ENCODE data around the gene ZDHHC5. TPM values are rescaled to one million over a fixed set of nuclear protein-coding genes. Genes with fewer than 3 reads are reported as not detected.

ZDHHC5 gene, protein sequence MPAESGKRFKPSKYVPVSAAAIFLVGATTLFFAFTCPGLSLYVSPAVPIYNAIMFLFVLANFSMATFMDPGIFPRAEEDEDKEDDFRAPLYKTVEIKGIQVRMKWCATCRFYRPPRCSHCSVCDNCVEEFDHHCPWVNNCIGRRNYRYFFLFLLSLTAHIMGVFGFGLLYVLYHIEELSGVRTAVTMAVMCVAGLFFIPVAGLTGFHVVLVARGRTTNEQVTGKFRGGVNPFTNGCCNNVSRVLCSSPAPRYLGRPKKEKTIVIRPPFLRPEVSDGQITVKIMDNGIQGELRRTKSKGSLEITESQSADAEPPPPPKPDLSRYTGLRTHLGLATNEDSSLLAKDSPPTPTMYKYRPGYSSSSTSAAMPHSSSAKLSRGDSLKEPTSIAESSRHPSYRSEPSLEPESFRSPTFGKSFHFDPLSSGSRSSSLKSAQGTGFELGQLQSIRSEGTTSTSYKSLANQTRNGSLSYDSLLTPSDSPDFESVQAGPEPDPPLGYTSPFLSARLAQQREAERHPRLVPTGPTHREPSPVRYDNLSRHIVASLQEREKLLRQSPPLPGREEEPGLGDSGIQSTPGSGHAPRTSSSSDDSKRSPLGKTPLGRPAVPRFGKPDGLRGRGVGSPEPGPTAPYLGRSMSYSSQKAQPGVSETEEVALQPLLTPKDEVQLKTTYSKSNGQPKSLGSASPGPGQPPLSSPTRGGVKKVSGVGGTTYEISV
- 10 to 100 TPM; 74.0 to 78.6 TPM for total RNA-seq

DNA sequence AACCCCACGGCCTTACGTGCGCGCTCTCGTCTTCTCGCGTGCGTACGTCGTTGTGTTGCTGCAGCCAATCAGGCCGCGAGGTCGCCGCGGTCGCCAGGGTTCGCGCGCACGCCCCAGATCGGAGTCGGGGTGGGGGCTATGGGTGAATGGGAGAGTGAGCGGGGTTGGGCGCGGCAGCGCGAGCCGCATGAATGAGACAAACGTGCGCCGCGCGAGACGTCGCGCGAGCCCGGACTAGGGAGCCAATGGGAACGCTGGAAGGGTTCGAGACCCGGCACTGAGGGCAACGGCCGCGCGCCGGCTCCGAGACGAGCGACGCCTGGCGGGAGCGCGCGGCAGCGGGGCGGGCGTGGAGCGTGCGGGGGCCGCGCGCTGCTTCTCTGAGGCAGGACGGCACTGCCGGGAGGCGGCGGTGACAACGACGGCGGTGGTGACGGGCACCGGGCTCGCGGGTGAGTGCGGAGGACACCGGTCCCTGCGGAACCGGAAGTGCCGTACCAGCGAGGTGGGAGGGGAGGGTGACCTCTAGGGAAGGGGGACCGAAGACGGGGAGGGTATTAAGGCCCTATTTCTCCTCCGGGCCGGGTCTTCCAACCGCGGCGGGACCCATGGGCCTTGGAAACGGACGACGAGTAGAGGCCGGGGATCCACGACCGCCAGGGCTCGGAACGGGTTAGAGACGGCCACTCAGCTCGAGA, at the start of gene ZDHHC5:
Gene ZDHHC5 (plus strand): TSS at position 379 of the 698 bp plus-strand sequence. CDS start 4,977 bp downstream, outside the sequence.
- peak; percentile 100 for DNase-seq
- H3K9me3 Mint-ChIP-seq: no peaks in the 10 kb centered on the region
- H3K4me3 Mint-ChIP-seq: peak within 1 kb of the TSS; percentile 98
- peaks cover 34% of the 10 kb centered on the region for H3K4me1 Mint-ChIP-seq
- peaks cover 18% of the 10 kb centered on the region for H3K36me3 Mint-ChIP-seq
- no peaks in the 10 kb centered on the region for H3K27me3 Mint-ChIP-seq
- H3K27ac Mint-ChIP-seq: peak within 1 kb of the TSS; percentile 98

DNA sequence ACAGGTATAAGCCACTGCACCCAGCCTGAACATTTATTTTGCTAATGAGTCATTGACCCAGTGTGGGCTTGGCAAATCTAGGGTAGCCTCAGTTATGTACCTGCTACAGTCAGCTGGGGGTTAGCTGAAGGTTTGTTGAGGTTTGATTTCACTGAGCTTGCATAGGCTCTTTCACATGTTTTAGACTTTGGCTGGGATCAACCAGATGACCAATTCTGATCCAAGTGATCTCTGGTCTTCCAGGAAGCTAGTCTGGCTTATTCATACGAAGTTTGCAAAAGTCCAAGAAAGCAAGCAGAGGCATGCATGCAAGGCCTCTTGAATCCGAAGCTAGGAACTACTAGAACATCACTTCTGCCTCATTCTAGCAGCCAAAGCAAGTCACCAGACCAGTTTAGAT, 49.5 kb upstream of the ZDHHC5 start:
- Mint-ChIP-seq H3K36me3 (no peaks in the 10 kb centered on the region), H3K27me3 (no peaks in the 10 kb centered on the region), H3K4me3 (no peak overlapping the region), H3K9me3 (peaks cover 3% of the 10 kb centered on the region), H3K4me1 (no peaks in the 10 kb centered on the region), H3K27ac (no peak overlapping the region)
- no peak for DNase-seq

DNA sequence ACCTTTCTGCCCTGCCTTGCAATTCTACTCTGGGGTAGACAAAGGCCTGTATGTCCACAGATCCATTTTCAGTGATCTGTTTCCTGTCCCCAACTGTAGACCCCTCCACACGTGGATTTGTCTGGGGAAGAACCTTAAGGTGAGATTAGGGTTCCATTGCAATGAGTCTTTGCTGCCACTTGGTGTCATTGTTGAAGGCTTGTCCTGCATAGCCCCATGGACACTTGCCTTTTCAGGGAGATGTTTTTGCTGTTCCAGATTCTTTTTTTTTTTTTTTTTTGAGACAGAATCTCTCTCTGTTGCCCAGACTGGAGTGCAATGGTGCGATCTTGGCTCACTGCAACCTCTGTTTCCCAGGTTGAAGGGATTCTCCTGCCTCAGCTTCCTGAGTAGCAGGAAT, 48.6 kb upstream of the ZDHHC5 start:
- H3K4me3 Mint-ChIP-seq: no peak overlapping the region
- H3K9me3 Mint-ChIP-seq: peaks cover 3% of the 10 kb centered on the region
- no peaks in the 10 kb centered on the region for H3K36me3 Mint-ChIP-seq
- H3K27ac Mint-ChIP-seq: no peak overlapping the region
- H3K4me1 Mint-ChIP-seq: no peaks in the 10 kb centered on the region
- no peak for DNase-seq
- no peaks in the 10 kb centered on the region for H3K27me3 Mint-ChIP-seq

DNA sequence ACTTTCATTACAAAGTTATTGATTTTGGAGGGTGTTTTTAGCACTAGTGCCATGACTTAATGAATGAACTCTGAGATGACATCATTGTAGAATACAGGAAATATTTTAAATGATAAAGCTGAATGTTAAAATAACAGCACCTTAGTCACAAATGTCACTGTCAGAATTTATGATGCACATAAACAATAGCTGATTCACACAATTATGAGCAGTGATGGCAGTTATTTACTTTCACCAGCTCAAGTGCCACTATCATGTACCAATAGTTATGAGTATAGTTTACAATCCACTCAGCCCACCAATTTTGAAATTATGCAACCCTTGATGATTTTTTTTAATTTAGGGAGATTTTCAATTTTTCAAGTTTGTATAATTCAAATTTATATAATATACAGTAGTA, 47.4 kb upstream of the ZDHHC5 start:
- H3K4me1 Mint-ChIP-seq: no peaks in the 10 kb centered on the region
- H3K27me3 Mint-ChIP-seq: peaks cover 3% of the 10 kb centered on the region
- no peaks in the 10 kb centered on the region for H3K36me3 Mint-ChIP-seq
- no peak overlapping the region for H3K27ac Mint-ChIP-seq
- no peak overlapping the region for H3K4me3 Mint-ChIP-seq
- peaks cover 3% of the 10 kb centered on the region for H3K9me3 Mint-ChIP-seq
- DNase-seq: no peak

DNA sequence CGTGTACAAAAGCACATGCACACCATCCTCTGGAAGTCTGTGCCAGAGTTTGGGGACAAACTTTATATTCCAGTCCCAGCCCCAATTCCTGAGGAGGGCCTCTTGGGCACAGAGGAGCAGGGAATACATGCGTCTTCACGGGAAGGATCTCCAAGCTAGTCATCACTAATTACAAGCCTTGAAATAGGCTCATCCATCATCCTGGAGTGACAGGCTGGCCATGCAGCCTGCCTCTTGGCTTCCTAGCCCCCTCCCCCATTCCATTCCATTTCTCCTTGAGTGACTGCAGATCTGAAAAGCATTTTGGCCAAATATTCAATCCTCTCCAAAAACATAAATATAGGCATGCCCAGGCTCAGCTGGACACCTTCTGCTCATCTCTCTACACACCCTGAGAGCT, 45.7 kb upstream of the ZDHHC5 start:
- no peak for DNase-seq
- Mint-ChIP-seq H3K27ac (no peak overlapping the region), H3K36me3 (no peaks in the 10 kb centered on the region), H3K4me3 (no peak overlapping the region), H3K4me1 (no peaks in the 10 kb centered on the region), H3K27me3 (peaks cover 3% of the 10 kb centered on the region), H3K9me3 (peaks cover 3% of the 10 kb centered on the region)

DNA sequence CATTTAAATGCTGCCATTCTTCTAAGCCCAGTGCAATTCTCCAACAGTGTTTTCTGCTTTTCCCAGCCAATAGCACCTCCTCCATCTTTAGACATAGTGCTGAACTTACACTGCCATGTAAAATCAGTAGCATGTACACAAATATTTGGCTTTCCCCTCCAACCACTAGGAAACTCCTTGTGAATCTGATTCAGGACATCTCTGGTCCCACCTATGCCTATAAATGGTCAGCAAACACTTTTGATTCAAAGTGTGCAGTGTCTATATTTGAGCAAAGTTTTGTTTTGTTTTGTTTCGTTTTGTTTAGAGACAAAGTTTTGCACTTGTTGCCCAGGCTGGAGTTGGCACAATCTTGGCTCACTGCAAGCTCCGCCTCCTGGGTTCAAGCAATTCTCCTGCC, 43.0 kb upstream of the ZDHHC5 start:
- no peak for DNase-seq
- peaks cover 3% of the 10 kb centered on the region for H3K27me3 Mint-ChIP-seq
- no peaks in the 10 kb centered on the region for H3K36me3 Mint-ChIP-seq
- peaks cover 1% of the 10 kb centered on the region for H3K9me3 Mint-ChIP-seq
- no peak overlapping the region for H3K27ac Mint-ChIP-seq
- no peak overlapping the region for H3K4me3 Mint-ChIP-seq
- no peaks in the 10 kb centered on the region for H3K4me1 Mint-ChIP-seq

DNA sequence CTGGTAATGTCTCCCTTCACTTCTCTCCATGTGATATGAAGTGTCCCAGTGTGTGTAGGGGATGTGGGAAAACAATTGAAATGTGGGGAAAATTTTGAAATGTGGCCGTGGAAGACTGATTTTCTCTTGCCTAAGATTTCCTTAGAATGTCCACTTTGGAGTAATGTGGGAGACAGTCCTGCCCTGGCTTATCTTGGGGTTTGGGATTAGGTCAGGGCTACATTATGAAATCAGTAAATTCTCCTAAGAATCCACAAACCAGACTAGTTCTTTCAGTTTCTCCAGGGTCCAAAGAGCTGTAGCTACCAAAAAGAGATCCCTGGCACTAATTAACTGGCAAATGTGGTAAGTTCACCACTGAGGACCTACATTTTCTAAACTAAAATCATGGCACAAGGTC, 41.0 kb upstream of the ZDHHC5 start:
- H3K27ac Mint-ChIP-seq: no peak overlapping the region
- H3K9me3 Mint-ChIP-seq: no peaks in the 10 kb centered on the region
- no peaks in the 10 kb centered on the region for H3K4me1 Mint-ChIP-seq
- H3K27me3 Mint-ChIP-seq: peaks cover 8% of the 10 kb centered on the region
- no peaks in the 10 kb centered on the region for H3K36me3 Mint-ChIP-seq
- H3K4me3 Mint-ChIP-seq: no peak overlapping the region
- DNase-seq: no peak

DNA sequence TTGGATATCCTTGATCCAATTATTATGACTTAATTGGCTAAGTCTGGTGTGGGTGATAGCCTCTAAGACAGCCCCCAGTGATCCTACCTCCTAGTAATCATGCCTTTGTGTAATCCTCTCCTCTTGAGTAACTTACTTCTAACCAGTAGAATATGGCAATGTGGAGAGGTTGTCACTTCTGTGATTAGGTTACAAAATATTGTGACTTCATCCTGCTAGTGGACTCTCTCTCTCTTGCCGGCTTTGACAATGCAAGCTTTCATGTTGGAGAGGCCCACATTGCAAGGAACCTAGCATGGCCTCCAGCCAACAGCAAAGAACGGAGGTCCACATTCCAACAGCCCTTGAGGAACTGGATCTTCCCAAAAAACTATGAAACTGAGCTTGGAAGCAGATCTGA, 37.7 kb upstream of the ZDHHC5 start:
- H3K27ac Mint-ChIP-seq: no peak overlapping the region
- H3K4me3 Mint-ChIP-seq: no peak overlapping the region
- H3K27me3 Mint-ChIP-seq: peaks cover 14% of the 10 kb centered on the region
- no peaks in the 10 kb centered on the region for H3K4me1 Mint-ChIP-seq
- H3K9me3 Mint-ChIP-seq: no peaks in the 10 kb centered on the region
- DNase-seq: no peak
- no peaks in the 10 kb centered on the region for H3K36me3 Mint-ChIP-seq

DNA sequence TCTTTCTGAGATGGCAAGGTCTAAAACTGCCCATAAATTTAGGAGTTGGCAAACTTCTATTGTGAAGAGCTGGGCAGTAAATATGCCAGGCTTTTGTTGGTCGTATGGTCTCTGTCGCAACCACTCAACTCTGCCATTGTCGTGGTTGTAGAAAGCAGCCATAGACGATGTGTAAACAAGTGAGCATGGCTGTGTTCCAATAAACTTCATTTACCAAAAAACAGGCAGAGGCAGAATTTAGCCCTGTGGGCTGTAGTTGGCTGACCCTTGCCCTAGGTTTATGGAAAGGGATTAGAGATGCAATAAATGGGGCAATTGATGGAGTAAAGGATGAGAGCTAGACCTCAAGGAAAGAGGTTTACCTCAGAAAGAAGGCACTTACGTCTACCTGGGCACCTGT, 35.8 kb upstream of the ZDHHC5 start:
- no peaks in the 10 kb centered on the region for H3K4me1 Mint-ChIP-seq
- H3K27ac Mint-ChIP-seq: no peak overlapping the region
- DNase-seq: no peak
- H3K36me3 Mint-ChIP-seq: no peaks in the 10 kb centered on the region
- no peak overlapping the region for H3K4me3 Mint-ChIP-seq
- H3K9me3 Mint-ChIP-seq: no peaks in the 10 kb centered on the region
- peaks cover 20% of the 10 kb centered on the region for H3K27me3 Mint-ChIP-seq

DNA sequence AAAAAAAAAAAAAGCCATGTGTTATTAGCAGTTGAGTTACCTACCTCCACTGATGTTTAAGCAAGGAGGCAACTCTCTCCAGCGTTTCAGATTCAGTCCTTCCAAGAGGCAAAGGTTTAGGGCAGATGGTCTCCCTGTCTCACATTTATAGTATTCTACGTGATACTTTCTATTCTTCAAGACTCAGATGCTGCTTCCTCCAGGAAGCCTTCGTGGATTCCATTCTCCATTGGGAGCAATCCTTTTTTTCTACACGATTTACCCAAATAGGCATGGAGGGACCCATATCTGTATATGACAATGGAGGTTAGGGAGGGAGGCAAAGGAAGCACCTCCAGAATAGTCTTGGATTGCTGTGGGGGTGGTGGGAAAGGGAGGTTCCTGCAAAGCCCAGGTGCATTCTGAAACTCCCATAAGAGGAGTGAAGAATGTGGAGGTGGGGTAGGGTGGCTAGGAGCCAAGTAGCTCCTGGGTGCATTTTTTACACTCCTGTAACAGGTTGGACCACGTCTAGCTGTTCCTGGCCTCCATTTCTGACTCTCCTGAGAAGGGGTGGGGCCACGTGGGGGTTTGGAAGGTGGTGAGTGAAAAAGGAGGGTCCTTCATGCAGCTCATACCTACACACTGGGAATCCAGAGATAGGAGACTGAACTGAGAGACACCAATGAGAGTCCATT, 34.4 kb upstream of the ZDHHC5 start:
- Mint-ChIP-seq H3K36me3 (no peaks in the 10 kb centered on the region), H3K4me3 (no peak overlapping the region), H3K9me3 (no peaks in the 10 kb centered on the region), H3K27me3 (peaks cover 34% of the 10 kb centered on the region), H3K27ac (no peak overlapping the region), H3K4me1 (peaks cover 3% of the 10 kb centered on the region)
- no peak for DNase-seq

DNA sequence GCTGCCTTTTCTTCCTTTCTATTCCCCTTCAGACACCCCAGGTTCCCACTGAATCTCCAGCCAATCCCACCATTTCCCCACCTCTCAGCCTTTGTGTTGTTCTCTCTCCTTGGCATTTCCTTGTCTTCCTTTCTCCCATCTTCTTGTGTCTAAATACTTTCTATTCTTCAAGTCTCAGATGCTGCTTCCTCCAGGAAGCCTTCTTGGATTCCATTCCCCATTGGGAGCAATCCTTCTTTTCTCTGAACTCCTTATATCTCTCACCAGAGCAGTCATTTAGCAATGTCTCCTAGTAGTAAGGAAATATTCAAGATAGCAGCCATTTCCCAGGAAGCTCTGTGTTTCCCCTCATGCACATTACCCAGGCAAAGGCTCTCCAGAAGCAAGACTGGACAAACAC, 33.6 kb upstream of the ZDHHC5 start:
- Mint-ChIP-seq H3K4me3 (no peak overlapping the region), H3K4me1 (peaks cover 10% of the 10 kb centered on the region), H3K27ac (no peak overlapping the region), H3K27me3 (peaks cover 38% of the 10 kb centered on the region), H3K36me3 (no peaks in the 10 kb centered on the region), H3K9me3 (no peaks in the 10 kb centered on the region)
- DNase-seq: no peak

DNA sequence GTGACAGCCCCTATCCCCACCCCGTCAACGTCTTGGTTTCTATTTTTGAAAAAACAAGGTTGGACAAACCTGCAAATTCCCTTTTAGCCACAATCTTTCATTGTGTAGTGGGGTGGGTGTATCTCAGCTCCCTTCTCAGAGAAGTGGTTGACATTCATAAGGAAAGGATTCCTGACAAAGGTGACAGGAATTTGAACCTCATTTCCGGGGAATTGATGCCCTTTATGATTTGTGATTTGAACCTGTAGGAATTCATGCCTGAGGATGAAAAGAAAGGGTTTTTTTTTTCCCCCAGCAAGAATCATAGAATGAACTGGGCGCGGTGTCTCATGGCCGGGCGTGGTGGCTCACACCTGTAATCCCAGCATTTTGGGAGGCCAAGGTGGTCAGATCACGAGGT, 32.7 kb upstream of the ZDHHC5 start:
- no peak for DNase-seq
- Mint-ChIP-seq H3K4me1 (peaks cover 10% of the 10 kb centered on the region), H3K9me3 (no peaks in the 10 kb centered on the region), H3K36me3 (no peaks in the 10 kb centered on the region), H3K27me3 (peaks cover 38% of the 10 kb centered on the region), H3K4me3 (no peak overlapping the region), H3K27ac (no peak overlapping the region)

DNA sequence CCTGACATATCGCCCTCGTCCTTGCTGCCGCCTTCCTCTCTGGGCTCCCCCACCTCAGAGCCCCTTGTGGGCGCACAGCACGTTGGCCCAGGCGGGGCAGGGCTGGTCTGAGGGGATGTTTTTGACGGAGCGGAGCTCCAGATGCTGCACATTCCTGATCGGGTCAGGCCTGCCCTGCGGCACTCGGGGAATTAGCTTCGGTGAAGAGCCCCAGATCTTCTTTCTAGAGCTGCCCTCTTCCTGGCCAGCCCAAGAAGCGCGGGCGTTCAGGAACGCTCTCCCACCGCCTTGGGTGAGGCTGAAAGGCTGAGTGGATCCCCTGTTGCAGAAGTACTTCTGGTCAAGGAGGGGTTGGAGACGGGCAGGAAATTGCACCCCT, 30.3 kb upstream of the ZDHHC5 start:
- peak overlapping the region; percentile 58 for H3K27ac Mint-ChIP-seq

DNA sequence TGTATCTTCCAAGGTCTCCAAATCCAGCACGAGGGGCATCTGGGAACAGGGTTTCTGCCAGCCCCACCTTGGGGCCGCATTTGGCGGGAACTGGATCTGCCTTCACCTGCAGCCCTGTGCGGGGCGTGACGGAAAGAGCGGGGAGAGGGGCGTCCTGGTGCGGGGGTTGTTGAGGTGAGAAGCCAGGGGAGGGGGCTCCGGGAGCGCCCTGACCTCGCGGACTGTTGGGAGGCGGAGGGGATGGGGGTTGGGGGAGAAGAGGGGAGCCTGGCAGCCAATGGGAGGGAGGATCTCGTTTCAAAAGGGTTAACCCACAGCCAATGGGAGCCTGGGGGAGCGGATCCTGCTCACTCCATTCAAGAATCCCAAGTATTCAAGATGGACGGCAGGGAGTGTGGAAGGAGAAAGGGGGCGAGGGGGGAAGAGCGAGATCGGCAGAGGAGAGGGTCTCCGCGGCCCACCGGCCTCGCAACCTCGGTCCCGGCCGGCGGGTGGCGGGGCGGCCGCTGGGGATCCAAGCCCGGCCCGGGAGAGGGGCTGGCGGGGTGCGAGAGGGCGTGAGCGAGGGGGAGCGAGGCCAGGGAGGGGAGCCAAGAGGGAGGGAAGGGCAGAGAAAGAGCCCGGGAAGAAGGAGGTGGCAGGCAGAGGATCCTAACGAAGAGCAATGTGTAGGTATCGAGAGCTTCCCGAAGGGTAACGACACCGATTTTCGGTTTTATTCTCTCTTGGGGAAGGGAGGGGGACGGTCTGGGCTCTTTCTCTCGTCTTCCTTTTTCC, 29.7 kb upstream of the ZDHHC5 start:
- Mint-ChIP-seq H3K27ac (peak overlapping the region; percentile 58), H3K4me1 (peaks cover 10% of the 10 kb centered on the region), H3K9me3 (no peaks in the 10 kb centered on the region), H3K4me3 (peak overlapping the region; percentile 85), H3K36me3 (no peaks in the 10 kb centered on the region), H3K27me3 (peaks cover 37% of the 10 kb centered on the region)
- DNase-seq: no peak

More for the DNA sequence above, 30.3 kb upstream of the ZDHHC5 start:
- Mint-ChIP-seq H3K27me3 (peaks cover 36% of the 10 kb centered on the region), H3K4me1 (peaks cover 10% of the 10 kb centered on the region), H3K36me3 (no peaks in the 10 kb centered on the region), H3K9me3 (no peaks in the 10 kb centered on the region), H3K4me3 (peak overlapping the region; percentile 85)
- no peak for DNase-seq

Data from activated naive CD8-positive, alpha-beta T cell treated with anti-CD3 and anti-CD28 coated beads for 36 hours (primary cell).